RWPE1 (cell line): ENCODE measurements around the gene MS4A6E.

Experiments
- CTCF ChIA-PET: fragments of 350-600 bp; sonication (Branson Sonifier 250); formaldehyde crosslinking; extraction: SDS; loops from one replicate; lab custom pipeline; 2021; lab: Yijun Ruan, JAX
- POLR2A ChIA-PET: fragments of 400-600 bp; formaldehyde crosslinking; extraction: SDS; loops from one replicate; lab custom pipeline; 2020; ENCODE audit warnings: antibody characterized with exemption; ENCODE audit not compliant: low non-redundant PET; lab: Yijun Ruan, JAX
- DNase-seq: peaks from one replicate; pipeline ENCODE4 v3.0.0; 2012; ENCODE audit warnings: low spot score
- H3K27ac ChIP-seq: fragments of 450-650 bp; 2 replicates; pipeline ENCODE4 v1.5.1; 2017
- CTCF ChIP-seq: fragments of 450-650 bp; conservative IDR thresholded peaks from 2 replicates; pipeline ENCODE4 v1.5.1; 2017; ENCODE audit warnings: low read depth, mild to moderate bottlenecking

MS4A6E gene

DNA sequence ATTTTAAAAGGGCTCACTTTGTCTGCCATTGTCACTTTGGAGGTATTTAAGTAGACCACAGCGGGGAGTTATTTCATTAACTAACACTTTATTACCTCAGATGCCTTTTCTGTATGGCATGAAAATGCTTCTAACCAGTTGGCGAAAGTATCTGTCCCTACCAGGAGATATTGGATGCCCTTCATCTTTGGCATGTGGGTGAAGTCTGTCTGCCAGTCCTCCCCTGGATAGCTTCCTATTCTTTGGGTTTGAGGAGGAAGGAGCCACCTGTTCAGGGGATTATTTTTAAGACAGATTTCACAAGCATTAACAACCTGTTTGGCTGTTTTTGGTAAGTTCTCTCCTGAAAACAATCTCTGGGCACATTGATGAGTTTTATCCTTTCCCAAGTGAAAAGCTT lies 17.1 kb downstream of the MS4A6E start:
- no peak for DNase-seq
- CTCF ChIA-PET: interaction anchor here (0.5 to 1.6 kb wide), 3 partner anchors 10 to 19 kb away, joined by 3 to 4 read pairs (median 3); no protein-coding TSS in a partner anchor
- no peak for TF ChIP-seq CTCF
- no peak overlapping the region for H3K27ac ChIP-seq
- POLR2A ChIA-PET: no interaction called here

GRCh38 chr11:60345489-60345888 lies 18.4 kb downstream of the MS4A6E start:
- no peak for DNase-seq
- POLR2A ChIA-PET: no interaction called here
- TF ChIP-seq CTCF: no peak
- CTCF ChIA-PET: interaction anchor here (0.6 kb wide), 1 partner anchor 134 kb away, joined by 4 read pairs; no protein-coding TSS in a partner anchor
- H3K27ac ChIP-seq: no peak overlapping the region

- ChIA-PET POLR2A (no interaction called here), CTCF (interaction anchor here (0.6 kb wide), 1 partner anchor 27 kb away, joined by 3 read pairs; no protein-coding TSS in a partner anchor)
- no peak overlapping the region for H3K27ac ChIP-seq
- DNase-seq: no peak
- no peak for TF ChIP-seq CTCF
Measured at GRCh38 chr11:60347084-60347797, 20.2 kb downstream of the MS4A6E start.

DNA sequence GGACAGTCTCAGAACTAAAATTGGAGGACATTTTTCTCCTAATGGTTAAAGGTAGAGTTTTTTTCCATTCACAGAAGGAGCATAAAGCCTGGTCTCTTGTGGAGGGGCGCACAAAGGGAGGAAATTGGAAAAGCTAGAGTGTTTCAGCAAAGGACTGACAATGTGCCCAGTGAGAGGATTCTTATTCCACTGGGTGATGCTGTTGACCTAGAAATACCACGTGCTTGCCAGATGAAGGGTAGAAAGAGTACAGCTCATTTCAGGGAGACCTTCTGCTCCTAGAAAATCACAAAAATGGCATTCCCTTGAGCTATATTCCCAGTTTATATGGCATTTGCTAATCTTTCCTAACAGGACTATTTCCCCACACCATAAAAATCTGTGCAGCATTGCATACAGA lies 21.1 kb downstream of the MS4A6E start:
- no peak for TF ChIP-seq CTCF
- no peak for DNase-seq
- ChIA-PET CTCF (interaction anchor here (0.6 kb wide), 2 partner anchors 21 to 57 kb away, joined by 3 to 5 read pairs; no protein-coding TSS in a partner anchor), POLR2A (no interaction called here)
- H3K27ac ChIP-seq: no peak overlapping the region

- no peak for DNase-seq
- no peak for TF ChIP-seq CTCF
- POLR2A ChIA-PET: no interaction called here
- no peak overlapping the region for H3K27ac ChIP-seq
- CTCF ChIA-PET: interaction anchor here (1.4 kb wide), 1 partner anchor 13 kb away, joined by 4 read pairs; no protein-coding TSS in a partner anchor
Measured at GRCh38 chr11:60349990-60350389, 22.9 kb downstream of the MS4A6E start.

- ChIA-PET POLR2A (no interaction called here), CTCF (no interaction called here)
- DNase-seq: no peak
- TF ChIP-seq CTCF: no peak
- no peak overlapping the region for H3K27ac ChIP-seq
Measured at GRCh38 chr11:60357771-60358170, 30.7 kb downstream of the MS4A6E start.
